Neural cell (in vitro differentiated cells): Measurements from ENCODE around the gene RETREG1. TPM values are rescaled to one million over a fixed set of nuclear protein-coding genes. Genes with fewer than 3 reads are reported as not detected.
"Not testable (repeated sequence)": the region's sequence is repeated elsewhere in the genome, so short reads cannot be mapped to it uniquely, and the experiment has no call there.

Source experiments
- H2AFZ ChIP-seq: fragments of 200-600, 300-800 bp; sonication (generic), shearing (Covaris generic); 2 replicates; pipeline ENCODE4 v1.6.0; 2014; ENCODE audit warnings: low read depth, mild to moderate bottlenecking, antibody characterized with exemption, low read length, moderate library complexity
- H3F3A ChIP-seq: fragments of 200-600 bp; shearing (Covaris generic); 2 replicates; pipeline ENCODE4 v1.6.1; 2016; ENCODE audit warnings: mild to moderate bottlenecking, moderate library complexity, mixed read lengths, antibody characterized with exemption, low read length; ENCODE audit not compliant: insufficient read depth, poor library complexity, severe bottlenecking
- H3K27ac ChIP-seq: fragments of 200-600, 300-800 bp; sonication (generic), shearing (Covaris generic); 2 replicates; pipeline ENCODE4 v1.5.1; 2014; ENCODE audit warnings: mild to moderate bottlenecking, low read length, moderate library complexity
- H3K27me3 ChIP-seq: fragments of 300-800, 200-600 bp; sonication (generic), shearing (Covaris generic); 2 replicates; pipeline ENCODE4 v1.6.0; 2014; ENCODE audit warnings: mild to moderate bottlenecking, low read depth, low read length, moderate library complexity; ENCODE audit not compliant: insufficient read depth
- H3K36me3 ChIP-seq: fragments of 300-800, 200-600 bp; sonication (generic), shearing (Covaris generic); 2 replicates; pipeline ENCODE4 v1.5.1; 2014; ENCODE audit warnings: mild to moderate bottlenecking, antibody characterized with exemption, low read length, moderate library complexity; ENCODE audit not compliant: insufficient read depth
- H3K4me2 ChIP-seq: fragments of 300-800, 200-600 bp; sonication (generic), shearing (Covaris generic); 2 replicates; pipeline ENCODE4 v1.6.0; 2014; ENCODE audit warnings: mild to moderate bottlenecking, low read length
- H3K4me3 ChIP-seq: fragments of 300-800, 200-600 bp; sonication (generic), shearing (Covaris generic); 2 replicates; pipeline ENCODE4 v1.5.1; 2014; ENCODE audit warnings: mild to moderate bottlenecking, low read length, moderate library complexity
- H3K79me2 ChIP-seq: fragments of 200-600 bp; shearing (Covaris generic); replicated peaks from 2 replicates; pipeline ENCODE4 v1.6.0; 2014; ENCODE audit warnings: mild to moderate bottlenecking, low read length, moderate library complexity; ENCODE audit not compliant: insufficient read depth
- H3K9ac ChIP-seq: fragments of 300-800, 200-600 bp; sonication (generic), shearing (Covaris generic); 2 replicates; pipeline ENCODE4 v1.6.1; 2016; ENCODE audit warnings: mild to moderate bottlenecking, low read length, mixed read lengths
- H3K9me2 ChIP-seq: fragments of 200-600 bp; shearing (Covaris generic); 2 replicates; pipeline ENCODE4 v1.6.1; 2016; ENCODE audit warnings: mild to moderate bottlenecking, low read length, mixed read lengths; ENCODE audit not compliant: insufficient read depth
- H3K9me3 ChIP-seq: fragments of 200-600, 300-800 bp; sonication (generic), shearing (Covaris generic); 2 replicates; pipeline ENCODE4 v1.6.1; 2016; ENCODE audit warnings: mild to moderate bottlenecking, mixed run types, low read length, moderate library complexity, mixed read lengths
- H4K20me1 ChIP-seq: fragments of 200-600 bp; shearing (Covaris generic); 2 replicates; pipeline ENCODE4 v1.6.1; 2016; ENCODE audit warnings: mild to moderate bottlenecking, mixed run types; ENCODE audit not compliant: insufficient read depth
- EP300 ChIP-seq: fragments of 450-650 bp; conservative IDR thresholded peaks from 2 replicates; pipeline ENCODE4 v1.6.1; 2014; ENCODE audit warnings: antibody characterized with exemption, mild to moderate bottlenecking, moderate library complexity; ENCODE audit not compliant: poor library complexity, severe bottlenecking
- EZH2 ChIP-seq: fragments of 200-600, 300-800 bp; shearing (Covaris generic), sonication (generic); IDR thresholded peaks from 2 replicates; pipeline ENCODE4 v1.6.1; 2014; ENCODE audit warnings: antibody characterized with exemption, low read length, borderline replicate concordance, mild to moderate bottlenecking; ENCODE audit not compliant: insufficient read depth, poor library complexity, severe bottlenecking
- MXI1 ChIP-seq: fragments of 450-650 bp; conservative IDR thresholded peaks from 2 replicates; pipeline ENCODE4 v1.6.1; 2014; ENCODE audit warnings: antibody characterized with exemption, mild to moderate bottlenecking; ENCODE audit not compliant: poor library complexity, severe bottlenecking
- POLR2AphosphoS5 ChIP-seq: IDR thresholded peaks from 2 replicates; pipeline ENCODE4 v1.6.1; 2012
- SMC3 ChIP-seq: fragments of 450-650 bp; conservative IDR thresholded peaks from 2 replicates; pipeline ENCODE4 v1.6.1; 2014; ENCODE audit warnings: antibody characterized with exemption, mild to moderate bottlenecking, moderate library complexity; ENCODE audit not compliant: poor library complexity
- TAF1 ChIP-seq: IDR thresholded peaks from 2 replicates; pipeline ENCODE4 v1.6.1; 2012; ENCODE audit warnings: low read depth
- polyA plus RNA-seq: library from polyadenylated mRNA; depleted of rRNA; stranded (reverse); fragments of >200 nt; gene quantifications from 2 replicates; pipeline ENCODE4 v1.2.3, GENCODE V29; 2014
- TF ChIP-seq, protein P1 (sequence below): IDR thresholded peaks from 2 replicates; pipeline ENCODE4 v1.6.1; 2012; ENCODE audit warnings: borderline replicate concordance

Gene RETREG1
- polyA plus RNA-seq, 1 donor from 2014 or later = 25.4 TPM

DNA sequence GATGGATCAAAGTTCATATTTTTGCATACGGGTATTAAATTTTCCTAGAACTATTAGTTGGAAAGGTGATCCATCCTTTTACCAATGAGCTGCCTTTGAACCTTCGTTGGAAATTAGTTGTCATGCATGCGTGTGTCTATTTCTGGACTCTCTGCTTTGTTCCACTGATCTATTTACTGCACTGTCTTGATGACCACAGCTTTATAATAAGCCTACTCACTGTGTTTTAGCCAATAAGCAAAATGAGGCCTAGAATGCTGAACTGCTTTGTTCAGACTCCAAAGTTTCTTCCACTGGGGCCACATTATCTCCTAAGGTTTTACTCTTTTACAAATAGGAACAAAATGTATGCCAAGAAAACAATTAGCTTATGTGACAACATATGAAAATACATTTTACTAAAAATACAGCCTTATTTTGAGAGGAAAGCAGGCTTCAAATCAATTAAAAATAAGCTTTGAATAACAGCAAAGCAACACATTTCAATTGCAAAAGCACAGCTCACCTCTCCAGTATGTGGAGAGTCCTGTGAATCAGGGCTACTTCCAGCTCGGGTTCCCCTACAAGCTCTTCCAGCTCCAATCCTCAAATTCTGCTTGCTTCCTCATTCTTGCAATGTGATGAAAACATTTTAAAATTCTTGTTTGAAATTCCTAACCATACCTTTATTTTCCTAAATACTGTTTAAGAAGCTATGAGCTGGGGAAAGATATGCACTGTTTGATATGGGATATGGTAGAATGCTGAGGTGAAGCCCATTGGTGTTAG lies 72.0 kb downstream of the RETREG1 start:
- Histone ChIP-seq H2AFZ (no peak overlapping the region), H3K9me2 (no peaks in the 10 kb centered on the region), H3F3A (no peaks in the 10 kb centered on the region), H4K20me1 (no peaks in the 10 kb centered on the region), H3K4me2 (no peak overlapping the region), H3K79me2 (no peaks in the 10 kb centered on the region), H3K27me3 (no peaks in the 10 kb centered on the region), H3K9ac (no peak overlapping the region), H3K4me3 (no peak overlapping the region), H3K9me3 (no peaks in the 10 kb centered on the region), H3K27ac (no peak overlapping the region), H3K36me3 (no peaks in the 10 kb centered on the region)
- TF ChIP-seq MXI1 = no peak
- no peak for TF ChIP-seq EZH2

DNA sequence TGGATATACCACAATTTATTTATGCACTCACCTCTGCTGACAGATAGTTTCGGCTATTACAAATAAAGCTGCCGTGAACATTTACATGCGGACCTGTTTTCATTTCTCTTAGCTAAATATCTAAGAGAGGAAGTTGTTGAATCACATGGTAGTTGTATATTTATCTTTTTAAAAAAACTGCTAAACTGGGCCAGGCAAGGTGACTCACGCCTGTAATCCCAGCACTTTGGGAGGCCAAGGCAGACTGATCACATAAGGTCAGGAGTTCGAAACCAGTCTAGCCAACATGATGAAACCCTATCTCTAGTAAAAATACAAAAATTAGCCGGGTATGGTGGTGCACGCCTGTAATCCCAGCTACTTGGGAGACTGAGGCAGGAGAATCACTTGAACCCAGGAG lies 73.6 kb downstream of the RETREG1 start:
- H3K27me3 ChIP-seq, H3K9me2 ChIP-seq, H2AFZ ChIP-seq, H3K4me3 ChIP-seq, H3K79me2 ChIP-seq, H3K9me3 ChIP-seq, H4K20me1 ChIP-seq, H3F3A ChIP-seq, H3K4me2 ChIP-seq, H3K36me3 ChIP-seq, H3K9ac ChIP-seq, H3K27ac ChIP-seq: not testable (repeated sequence)

DNA sequence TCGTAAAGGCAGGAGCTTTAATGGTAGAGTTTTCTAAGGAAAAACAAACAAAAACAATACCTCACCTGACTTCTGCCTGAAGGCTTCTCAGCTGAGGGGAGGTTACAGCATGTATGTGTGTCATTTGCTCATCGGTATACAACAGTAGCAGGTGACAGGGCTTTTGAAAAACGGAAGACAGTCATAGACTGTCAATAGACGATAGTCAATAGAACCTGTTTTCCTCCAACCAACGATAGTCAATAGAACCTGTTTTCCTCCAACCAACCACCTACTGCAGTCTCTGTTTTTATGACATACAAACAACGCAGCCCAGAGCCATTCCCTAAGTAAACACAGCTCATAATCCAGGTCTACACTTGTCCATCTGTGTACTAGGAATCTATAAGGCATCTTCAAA lies 74.6 kb downstream of the RETREG1 start:
- no peaks in the 10 kb centered on the region for H3F3A ChIP-seq
- H3K4me3 ChIP-seq = no peak overlapping the region
- no peak overlapping the region for H2AFZ ChIP-seq
- no peaks in the 10 kb centered on the region for H4K20me1 ChIP-seq
- no peak for TF ChIP-seq EP300
- TF ChIP-seq EZH2 = no peak
- no peak for TF ChIP-seq SMC3
- TF ChIP-seq, protein P1, sequence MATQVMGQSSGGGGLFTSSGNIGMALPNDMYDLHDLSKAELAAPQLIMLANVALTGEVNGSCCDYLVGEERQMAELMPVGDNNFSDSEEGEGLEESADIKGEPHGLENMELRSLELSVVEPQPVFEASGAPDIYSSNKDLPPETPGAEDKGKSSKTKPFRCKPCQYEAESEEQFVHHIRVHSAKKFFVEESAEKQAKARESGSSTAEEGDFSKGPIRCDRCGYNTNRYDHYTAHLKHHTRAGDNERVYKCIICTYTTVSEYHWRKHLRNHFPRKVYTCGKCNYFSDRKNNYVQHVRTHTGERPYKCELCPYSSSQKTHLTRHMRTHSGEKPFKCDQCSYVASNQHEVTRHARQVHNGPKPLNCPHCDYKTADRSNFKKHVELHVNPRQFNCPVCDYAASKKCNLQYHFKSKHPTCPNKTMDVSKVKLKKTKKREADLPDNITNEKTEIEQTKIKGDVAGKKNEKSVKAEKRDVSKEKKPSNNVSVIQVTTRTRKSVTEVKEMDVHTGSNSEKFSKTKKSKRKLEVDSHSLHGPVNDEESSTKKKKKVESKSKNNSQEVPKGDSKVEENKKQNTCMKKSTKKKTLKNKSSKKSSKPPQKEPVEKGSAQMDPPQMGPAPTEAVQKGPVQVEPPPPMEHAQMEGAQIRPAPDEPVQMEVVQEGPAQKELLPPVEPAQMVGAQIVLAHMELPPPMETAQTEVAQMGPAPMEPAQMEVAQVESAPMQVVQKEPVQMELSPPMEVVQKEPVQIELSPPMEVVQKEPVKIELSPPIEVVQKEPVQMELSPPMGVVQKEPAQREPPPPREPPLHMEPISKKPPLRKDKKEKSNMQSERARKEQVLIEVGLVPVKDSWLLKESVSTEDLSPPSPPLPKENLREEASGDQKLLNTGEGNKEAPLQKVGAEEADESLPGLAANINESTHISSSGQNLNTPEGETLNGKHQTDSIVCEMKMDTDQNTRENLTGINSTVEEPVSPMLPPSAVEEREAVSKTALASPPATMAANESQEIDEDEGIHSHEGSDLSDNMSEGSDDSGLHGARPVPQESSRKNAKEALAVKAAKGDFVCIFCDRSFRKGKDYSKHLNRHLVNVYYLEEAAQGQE = no peak
- TF ChIP-seq TAF1 = no peak
- no peak for TF ChIP-seq MXI1
- no peak for TF ChIP-seq POLR2AphosphoS5
- no peak overlapping the region for H3K4me2 ChIP-seq
- H3K9me2 ChIP-seq = no peaks in the 10 kb centered on the region
- no peaks in the 10 kb centered on the region for H3K27me3 ChIP-seq
- H3K9ac ChIP-seq = no peak overlapping the region
- H3K36me3 ChIP-seq = no peaks in the 10 kb centered on the region
- no peak overlapping the region for H3K27ac ChIP-seq
- no peaks in the 10 kb centered on the region for H3K79me2 ChIP-seq
- no peaks in the 10 kb centered on the region for H3K9me3 ChIP-seq

DNA sequence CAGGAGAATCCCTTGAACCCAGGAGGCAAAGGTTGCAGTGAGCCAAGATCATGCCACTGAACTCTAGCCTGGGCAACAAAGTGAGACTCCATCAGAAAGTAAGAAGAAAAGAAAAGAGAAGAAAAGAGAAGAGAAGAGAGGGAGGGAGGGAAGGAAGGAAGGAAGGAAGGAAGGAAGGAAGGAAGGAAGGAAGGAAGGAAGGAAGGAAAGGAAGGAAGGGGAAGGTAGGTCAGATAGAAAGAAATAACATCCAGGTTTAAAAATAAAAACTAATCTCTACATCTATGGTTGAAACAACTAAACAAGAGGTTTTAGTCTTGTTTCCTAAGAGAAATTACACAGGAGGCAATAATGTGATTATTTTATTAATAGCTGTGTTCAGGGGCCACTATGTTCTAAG lies 75.2 kb downstream of the RETREG1 start:
- not testable (repeated sequence) for H3K27ac ChIP-seq, H3K4me2 ChIP-seq, H3K9ac ChIP-seq, H3K79me2 ChIP-seq, H2AFZ ChIP-seq, H3K4me3 ChIP-seq, H3K9me3 ChIP-seq, H3K36me3 ChIP-seq, H3F3A ChIP-seq, H3K9me2 ChIP-seq, H4K20me1 ChIP-seq, H3K27me3 ChIP-seq
